K562 (cell line): ENCODE data around the gene APBA2. TPM values are rescaled to one million over a fixed set of nuclear protein-coding genes. Genes with fewer than 3 reads are reported as not detected.
A peak's percentile ranks its signal among the peaks of the same experiment; 100 is the strongest.

ENCODE experiments used
- ATAC-seq: fragments of 200-7000 bp; cut with Tn5 transposase; 3 replicates; pipeline ENCODE4 v1.9.1; 2020; ENCODE audit warnings: moderate library complexity
- BruUV-seq: library from RNA; stranded (reverse); fragments of 400-500 nt; replicated peaks from 2 replicates; lab custom pipeline; 2021; lab: Mats Ljungman, UMichigan
- CTCF ChIA-PET: fragments of 300-600 bp; formaldehyde crosslinking; extraction: SDS; loops from one replicate; lab custom pipeline; 2021; ENCODE audit warnings: low intra/inter-chr PET ratio; lab: Yijun Ruan, JAX
- POLR2A ChIA-PET: fragments of 300-600, 350-650 bp; sonication (Branson Sonifier 250); formaldehyde crosslinking; extraction: SDS; loops from one replicate; lab custom pipeline; 2021; ENCODE audit warnings: antibody characterized with exemption, inconsistent platforms; lab: Yijun Ruan, JAX
- DNase-seq, 4 experiments: peaks; one replicate each; pipeline versions ENCODE4 v3.0.0 to v3.0.0-alpha.2; 2011 to 2018; ENCODE audit warnings: low spot score in 3 of 4, mixed read lengths in 3 of 4; ENCODE audit errors: extremely low read depth in 1 of 4
- FAIRE-seq: peaks from 2 replicates; lab custom pipeline; 2011; peaks lifted over from hg19 to GRCh38; lab: Jason Lieb, UNC
- H2AFZ ChIP-seq: 2 replicates; pipeline ENCODE4 v1.6.0; 2011; ENCODE audit warnings: low read depth, low read length, control low read depth, inconsistent platforms
- H3K27ac ChIP-seq: fragments of 200-600 bp; 3 replicates; pipeline ENCODE4 v1.8.0; 2011; ENCODE audit warnings: low read depth, mild to moderate bottlenecking, control low read depth, inconsistent platforms, low read length, moderate library complexity, mixed read lengths; ENCODE audit errors: extremely low read depth
- H3K27me3 ChIP-seq, 2 experiments: fragments of 300-600 bp in 1 of 2; 2 replicates in 1 of 2; 3 replicates in 1 of 2; pipeline versions ENCODE4 v1.6.0 to v1.8.0; 2011; ENCODE audit warnings: inconsistent platforms in 2 of 2, low read length in 2 of 2, mild to moderate bottlenecking in 1 of 2, mixed read lengths in 1 of 2, moderate library complexity in 1 of 2; ENCODE audit not compliant: control insufficient read depth in 2 of 2, insufficient read depth in 2 of 2
- H3K36me3 ChIP-seq: fragments of 300-600 bp; 3 replicates; pipeline ENCODE4 v1.8.0; 2011; ENCODE audit warnings: mild to moderate bottlenecking, low read length, inconsistent platforms; ENCODE audit not compliant: control insufficient read depth, insufficient read depth
- H3K4me1 ChIP-seq, 2 experiments: fragments of 200-600 bp in 1 of 2; replicated peaks in 1 of 2; 2 replicates in 1 of 2; 3 replicates in 1 of 2; pipeline versions ENCODE4 v1.5.1 to v1.8.0; 2011; ENCODE audit warnings: inconsistent platforms in 2 of 2, low read length in 2 of 2, mild to moderate bottlenecking in 1 of 2, mixed read lengths in 1 of 2, moderate library complexity in 1 of 2; ENCODE audit not compliant: control insufficient read depth in 2 of 2, insufficient read depth in 2 of 2
- H3K4me2 ChIP-seq: 2 replicates; pipeline ENCODE4 v1.6.1; 2011; ENCODE audit warnings: low read length, control low read depth, inconsistent platforms, mixed read lengths; ENCODE audit not compliant: insufficient read depth
- H3K4me3 ChIP-seq: fragments of 200-600 bp; sonication (generic), shearing (Covaris generic); 2 replicates; pipeline ENCODE4 v1.5.1; 2016; ENCODE audit warnings: control low read depth, inconsistent platforms
- H3K79me2 ChIP-seq: fragments of 200-600 bp; 3 replicates; pipeline ENCODE4 v1.8.0; 2011; ENCODE audit warnings: low read length, inconsistent platforms; ENCODE audit not compliant: control insufficient read depth, insufficient read depth
- H3K9ac ChIP-seq, 2 experiments: 2 replicates each; pipeline versions ENCODE4 v1.6.0 to v1.6.1; 2011; ENCODE audit warnings: low read depth in 2 of 2, low read length in 2 of 2, control low read depth in 1 of 2, inconsistent platforms in 1 of 2, mild to moderate bottlenecking in 1 of 2, mixed read lengths in 1 of 2; ENCODE audit not compliant: insufficient read depth in 1 of 2
- H3K9me1 ChIP-seq: one replicate; pipeline ENCODE4 v1.6.0; 2011; ENCODE audit warnings: inconsistent platforms, mild to moderate bottlenecking, low read length, moderate library complexity; ENCODE audit not compliant: control insufficient read depth, insufficient read depth
- H3K9me3 ChIP-seq: replicated peaks from 2 replicates; pipeline ENCODE4 v1.5.1; 2011; ENCODE audit warnings: low read depth, low read length, inconsistent platforms; ENCODE audit not compliant: control insufficient read depth, insufficient read depth
- H4K20me1 ChIP-seq: replicated peaks from 2 replicates; pipeline ENCODE4 v1.6.1; 2011; ENCODE audit warnings: low read length, inconsistent platforms, mixed read lengths; ENCODE audit not compliant: control insufficient read depth, insufficient read depth
- EP400 ChIP-seq: fragments of 450-650 bp; IDR thresholded peaks from 2 replicates; pipeline ENCODE4 v1.6.1; 2017; ENCODE audit warnings: antibody characterized with exemption, mild to moderate bottlenecking, moderate library complexity
- HDAC3 ChIP-seq: fragments of 450-650 bp; IDR thresholded peaks from 2 replicates; pipeline ENCODE4 v1.6.1; 2018; ENCODE audit warnings: borderline replicate concordance, mild to moderate bottlenecking, moderate library complexity; ENCODE audit not compliant: partially characterized antibody
- HMG20A ChIP-seq: fragments of 450-650 bp; formaldehyde crosslinking; conservative IDR thresholded peaks from 2 replicates; pipeline ENCODE4 v1.4.0; 2020; ENCODE audit warnings: mild to moderate bottlenecking, mixed read lengths
- MAFG ChIP-seq: fragments of 450-650 bp; conservative IDR thresholded peaks from 2 replicates; pipeline ENCODE4 v1.6.1; 2016; ENCODE audit warnings: missing genetic modification characterization, missing compliant biosample characterization
- TEAD4 ChIP-seq, 2 experiments: sonication (generic) in 1 of 2; formaldehyde crosslinking in 1 of 2; IDR thresholded peaks; 2 replicates each; pipeline versions ENCODE4 v1.6.1 to v1.8.0; 2012 to 2022; ENCODE audit warnings: borderline replicate concordance in 1 of 2, inconsistent platforms in 1 of 2, low read length in 1 of 2, mild to moderate bottlenecking in 1 of 2, missing genetic modification reagents in 1 of 2
- ZNF224 ChIP-seq: sonication (generic); formaldehyde crosslinking; IDR thresholded peaks from 2 replicates; pipeline ENCODE4 v1.8.0; 2022; ENCODE audit warnings: mild to moderate bottlenecking, missing genetic modification reagents
- WGBS: fragments of 100-300 bp; shearing (Covaris generic); methylation state at CpG from one replicate; pipeline ENCODE4 v1.1.6; 2016; ENCODE audit warnings: low coverage, mixed read lengths; ENCODE audit not compliant: insufficient coverage; ENCODE audit errors: missing lambda C conversion rate; 5-methylcytosine and 5-hydroxymethylcytosine counted together
- in situ Hi-C: fragments of 300-500 bp; cut with MboI; formaldehyde crosslinking; loops from 4 replicates; pipeline ENCODE4 v1.15.0; 2018; ENCODE audit warnings: inconsistent platforms, mixed read lengths
- intact Hi-C: fragments of 100-400 bp; cut with micrococcal nuclease; formaldehyde crosslinking; loops from 2 replicates; pipeline ENCODE4 v1.14.2; 2022
- polyA plus RNA-seq, 8 experiments: library from polyadenylated mRNA; depleted of rRNA in 4 of 8; stranded (reverse) in 5 of 8; unstranded in 3 of 8; fragments of >200 nt; fragmentation: Nextera tagmentation in 2 of 8; fragmentation: Illumina TruSeq in 1 of 8; extraction: Ambion mirVana in 2 of 8; extraction: Trizol in 1 of 8; gene quantifications; 2 replicates each; pipeline versions ENCODE4 v1.2.1 to v1.2.3, GENCODE V29; 2011 to 2014; ENCODE audit warnings: inconsistent platforms in 1 of 8, missing spikeins in 1 of 8
- total RNA-seq, 7 experiments: library from RNA; depleted of rRNA in 6 of 7; stranded (reverse); fragments of >200 nt in 6 of 7; fragmentation: Illumina TruSeq in 2 of 7; extraction: Trizol in 2 of 7; gene quantifications; 2 replicates each; pipeline versions ENCODE4 v1.2.1 to v1.2.3, GENCODE V29; 2011 to 2021; ENCODE audit warnings: low replicate concordance in 1 of 7

APBA2 gene
- total and polyA plus RNA-seq, 9 of the 15 experiments (the other 6 are each of a cell fraction or from before 2014, with no cell fraction given): 0.24 to 40.9 (median 25.2) TPM

DNA sequence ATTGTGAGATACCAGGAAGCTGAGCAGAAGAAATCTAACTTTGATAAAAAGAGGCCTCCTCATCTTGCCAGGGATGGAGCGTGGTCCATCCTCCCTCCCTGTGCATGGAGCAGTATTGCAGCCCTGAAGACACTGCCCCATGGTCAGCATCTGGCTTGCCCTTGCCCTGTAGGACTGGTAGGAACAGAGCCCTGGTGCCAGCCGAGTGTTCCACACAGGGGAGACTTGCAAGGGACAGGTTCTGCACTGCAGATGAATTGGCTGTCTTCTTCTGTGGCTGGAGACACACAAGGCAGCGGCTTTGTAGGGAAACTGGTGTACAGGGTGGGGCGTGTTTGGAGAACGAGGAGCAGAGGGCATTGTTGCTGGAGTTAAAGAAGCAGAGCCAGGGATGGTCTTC lies 110.5 kb downstream of the APBA2 start (continued):
- no peak for TF ChIP-seq HDAC3

DNA sequence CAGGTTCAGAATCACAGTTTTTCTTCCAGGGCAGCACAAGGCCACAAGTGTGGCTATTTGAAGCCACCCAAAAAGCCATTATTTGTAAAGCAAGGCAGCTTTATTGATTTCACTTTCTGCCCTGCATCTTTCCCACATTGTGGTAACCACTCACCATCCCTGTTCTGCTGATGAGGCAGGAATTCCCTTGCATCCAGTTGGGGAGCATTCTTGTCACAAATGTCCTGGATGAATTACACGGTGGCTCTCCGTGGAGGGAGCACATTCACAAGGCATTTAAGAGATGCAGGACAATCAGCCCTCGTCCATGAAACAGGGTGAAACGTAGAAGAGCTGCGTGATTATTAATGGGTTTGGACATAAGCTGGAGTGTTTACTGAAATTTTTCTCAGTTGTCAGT lies 111.2 kb downstream of the APBA2 start:
- ChIA-PET POLR2A (interaction anchor here (0.6 kb wide), 1 partner anchor 11 kb away, joined by 3 read pairs; no protein-coding TSS in a partner anchor), CTCF (no interaction called here)
- Histone ChIP-seq H3K9me3 (no peaks in the 10 kb centered on the region), H3K9ac (no peak overlapping the region), H3K36me3 (peaks cover 17% of the 10 kb centered on the region; the same call in 2 of the 3 replicates), H3K4me2 (no peak overlapping the region), H4K20me1 (no peaks in the 10 kb centered on the region), H3K4me1 (0 out of 5 replicates have a peak, but pooled peaks cover 0 to 3% of the 10 kb centered on the region in 2 experiments), H2AFZ (no peak overlapping the region), H3K27ac (no peak overlapping the region), H3K79me2 (no peaks in the 10 kb centered on the region), H3K4me3 (no peak overlapping the region), H3K9me1 (no peaks in the 10 kb centered on the region), H3K27me3 (no peaks in the 10 kb centered on the region)
- in situ Hi-C loops (no loop called here), intact Hi-C loops (no loop called here)
- no peak for TF ChIP-seq ZNF224 (CRISPR knock-in tag)
- TF ChIP-seq TEAD4 (IDR thresholded peaks at IDR 0.05; ENCODE audit: low read length): no peak
- no peak for TF ChIP-seq TEAD4 (CRISPR knock-in tag; IDR thresholded peaks at IDR 0.05; ENCODE audit: borderline replicate concordance)
- no peak for TF ChIP-seq HMG20A (CRISPR knock-in tag)
- TF ChIP-seq MAFG (tag): 0 out of 2 replicates have a peak, but pooled peaks have one; percentile 6
- TF ChIP-seq EP400: no peak
- ATAC-seq (no peak), DNase-seq (no peak), FAIRE-seq (no peak)
- BruUV-seq: no TSS peak
- WGBS: 85% methylated on average over 5 of the region's 5 CpGs
